GM23338 (cell line): ENCODE data around the gene POMC. TPM values are rescaled to one million over a fixed set of nuclear protein-coding genes. Genes with fewer than 3 reads are reported as not detected.

Experiments used
- ATAC-seq: fragments of 200-7000 bp; cut with Tn5 transposase; 3 replicates; pipeline ENCODE4 v1.9.1; 2020
- DNase-seq: peaks from one replicate; pipeline ENCODE4 v3.0.0-alpha.2; 2015; ENCODE audit warnings: low spot score
- H2AFZ ChIP-seq: fragments of 200-600 bp; sonication (generic); 2 replicates; pipeline ENCODE4 v1.8.0; 2016; ENCODE audit warnings: antibody characterized with exemption, mild to moderate bottlenecking, moderate library complexity
- H3F3A ChIP-seq: fragments of 200-600 bp; sonication (generic); replicated peaks from 2 replicates; pipeline ENCODE4 v1.8.0; 2017; ENCODE audit warnings: antibody characterized with exemption, mixed run types, low read depth
- H3K27ac ChIP-seq: fragments of 200-600 bp; sonication (generic); 2 replicates; pipeline ENCODE4 v1.6.1; 2016; ENCODE audit warnings: low read depth
- H3K27me3 ChIP-seq: fragments of 200-600 bp; sonication (generic); 2 replicates; pipeline ENCODE4 v1.8.0; 2016; ENCODE audit warnings: mild to moderate bottlenecking, mixed run types, moderate library complexity; ENCODE audit not compliant: insufficient read depth
- H3K36me3 ChIP-seq: fragments of 200-600 bp; sonication (generic); 2 replicates; pipeline ENCODE4 v1.8.0; 2016; ENCODE audit warnings: mild to moderate bottlenecking; ENCODE audit not compliant: insufficient read depth
- H3K4me1 ChIP-seq: fragments of 200-600 bp; sonication (generic); 2 replicates; pipeline ENCODE4 v1.8.0; 2016; ENCODE audit warnings: mild to moderate bottlenecking, moderate library complexity; ENCODE audit not compliant: insufficient read depth
- H3K4me2 ChIP-seq: fragments of 200-600 bp; sonication (generic); 2 replicates; pipeline ENCODE4 v1.7.1; 2017; ENCODE audit warnings: mixed run types
- H3K4me3 ChIP-seq: fragments of 200-600 bp; sonication (generic); 2 replicates; pipeline ENCODE4 v1.6.1; 2016; ENCODE audit warnings: mixed run types
- H3K79me2 ChIP-seq: fragments of 200-600 bp; sonication (generic); replicated peaks from 2 replicates; pipeline ENCODE4 v1.8.0; 2017; ENCODE audit warnings: mild to moderate bottlenecking; ENCODE audit not compliant: insufficient read depth
- H3K9me2 ChIP-seq: fragments of 200-600 bp; sonication (generic); 2 replicates; pipeline ENCODE4 v1.8.0; 2017; ENCODE audit not compliant: insufficient read depth
- H4K20me1 ChIP-seq: fragments of 200-600 bp; sonication (generic); replicated peaks from 2 replicates; pipeline ENCODE4 v1.8.0; 2017; ENCODE audit warnings: mild to moderate bottlenecking; ENCODE audit not compliant: insufficient read depth
- H3K27ac Mint-ChIP-seq: 2 replicates; pipeline ENCODE4 v1.8.0; 2020; ENCODE audit warnings: inconsistent platforms, mild to moderate bottlenecking, moderate library complexity, mixed read lengths
- H3K27me3 Mint-ChIP-seq: 3 replicates; pipeline ENCODE4 v1.8.0; 2022; ENCODE audit warnings: low read depth, mild to moderate bottlenecking, moderate library complexity, mixed read lengths, inconsistent platforms; ENCODE audit not compliant: insufficient read depth, poor library complexity
- H3K36me3 Mint-ChIP-seq: 3 replicates; pipeline ENCODE4 v1.8.0; 2021; ENCODE audit warnings: low read depth, mild to moderate bottlenecking, inconsistent platforms, moderate library complexity, mixed read lengths
- H3K4me1 Mint-ChIP-seq: 3 replicates; pipeline ENCODE4 v1.8.0; 2020; ENCODE audit warnings: mild to moderate bottlenecking, inconsistent platforms, mixed read lengths
- H3K4me3 Mint-ChIP-seq: 3 replicates; pipeline ENCODE4 v1.8.0; 2021; ENCODE audit warnings: moderate library complexity, mild to moderate bottlenecking, inconsistent platforms, mixed read lengths
- H3K9me3 Mint-ChIP-seq: 3 replicates; pipeline ENCODE4 v1.8.0; 2020; ENCODE audit warnings: moderate library complexity, mild to moderate bottlenecking, inconsistent platforms, mixed read lengths
- CREB1 ChIP-seq: fragments of 250-450 bp; sonication (Bioruptor Pico); IDR thresholded peaks from 2 replicates; pipeline ENCODE4 v1.5.0; 2020; ENCODE audit warnings: low read depth, mild to moderate bottlenecking, moderate library complexity
- EZH2 ChIP-seq: fragments of 200-600 bp; sonication (generic); IDR thresholded peaks from one replicate; pipeline ENCODE4 v1.8.0; 2017; ENCODE audit warnings: antibody characterized with exemption, mild to moderate bottlenecking, low read depth; ENCODE audit not compliant: unreplicated experiment
- EZH2phosphoT487 ChIP-seq: fragments of 200-600 bp; sonication (generic); IDR thresholded peaks from one replicate; pipeline ENCODE4 v1.8.1; 2018; ENCODE audit warnings: antibody characterized with exemption; ENCODE audit not compliant: unreplicated experiment
- JUNB ChIP-seq: IDR thresholded peaks from one replicate; pipeline ENCODE4 v1.6.1; 2016; ENCODE audit warnings: antibody characterized with exemption; ENCODE audit not compliant: unreplicated experiment
- NANOG ChIP-seq: IDR thresholded peaks from 2 replicates; pipeline ENCODE4 v1.6.1; 2016; ENCODE audit warnings: antibody characterized with exemption, borderline replicate concordance
- POLR2AphosphoS5 ChIP-seq: IDR thresholded peaks from 2 replicates; pipeline ENCODE4 v1.6.1; 2016; ENCODE audit warnings: antibody characterized with exemption, low read depth
- REST ChIP-seq: IDR thresholded peaks from one replicate; pipeline ENCODE4 v1.6.1; 2018; ENCODE audit warnings: antibody characterized with exemption; ENCODE audit not compliant: unreplicated experiment
- ZNF114 ChIP-seq: fragments of 250-450 bp; sonication (Bioruptor Pico); IDR thresholded peaks from 2 replicates; pipeline ENCODE4 v1.5.0; 2020; ENCODE audit warnings: mild to moderate bottlenecking, moderate library complexity
- ZNF331 ChIP-seq: fragments of 250-450 bp; sonication (Bioruptor Pico); IDR thresholded peaks from 2 replicates; pipeline ENCODE4 v1.5.0; 2020; ENCODE audit warnings: low read depth, mild to moderate bottlenecking, moderate library complexity
- ZNF462 ChIP-seq: fragments of 250-450 bp; sonication (Bioruptor Pico); IDR thresholded peaks from 2 replicates; pipeline ENCODE4 v1.5.0; 2020; ENCODE audit warnings: mild to moderate bottlenecking, moderate library complexity
- polyA plus RNA-seq: library from polyadenylated mRNA; unstranded; fragments of >200 nt; fragmentation: Nextera tagmentation; extraction: Ambion mirVana; gene quantifications from 2 replicates; pipeline ENCODE4 v1.2.1, GENCODE V29; 2016
- total RNA-seq: library from RNA; depleted of rRNA; stranded (reverse); fragments of >200 nt; shearing (Covaris generic); gene quantifications from 2 replicates; pipeline ENCODE4 v1.2.3, GENCODE V29; 2014
- TF ChIP-seq, protein P1 (sequence below), 2 experiments: fragments of 200-600 bp in 1 of 2; sonication (generic) in 1 of 2; conservative IDR thresholded peaks; 2 replicates each; pipeline versions ENCODE4 v1.5.1 to v1.6.1; 2016 to 2017; ENCODE audit warnings: antibody characterized with exemption in 2 of 2, low read depth in 2 of 2, mild to moderate bottlenecking in 2 of 2, moderate library complexity in 1 of 2
- TF ChIP-seq, protein P2 (sequence below): IDR thresholded peaks from 2 replicates; pipeline ENCODE4 v1.6.1; 2016; ENCODE audit warnings: antibody characterized with exemption

POMC gene
- total and polyA plus RNA-seq, 2 experiments from 2014 or later: 8.5 to 12.3 TPM

DNA sequence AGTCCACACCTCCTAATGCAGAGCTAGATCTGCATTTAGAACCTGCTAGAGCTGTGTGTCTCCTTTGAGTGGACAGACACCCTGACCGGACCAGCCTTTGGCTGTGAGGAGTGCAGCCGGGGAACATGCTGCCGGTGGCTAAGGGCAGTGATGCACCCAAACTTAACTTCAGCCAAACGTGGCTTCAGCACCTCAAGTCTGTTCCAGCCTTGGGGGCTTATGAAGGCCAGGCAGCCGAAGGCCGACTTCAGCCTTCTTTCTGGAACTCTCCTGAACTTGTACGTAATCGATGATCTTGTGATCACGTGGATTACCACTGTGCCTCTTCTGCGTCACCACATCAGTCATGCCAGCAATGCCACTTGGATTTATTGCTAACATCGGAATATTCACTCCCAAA lies 49.1 kb downstream of the POMC start:
- DNase-seq: no peak
- Histone ChIP-seq H3K9me2 (0 out of 2 replicates have a peak, but pooled peaks cover 3% of the 10 kb centered on the region), H3K4me3 (no peak overlapping the region), H3K4me1 (no peaks in the 10 kb centered on the region), H3K27me3 (no peaks in the 10 kb centered on the region), H3F3A (no peaks in the 10 kb centered on the region), H2AFZ (no peak overlapping the region), H3K79me2 (no peaks in the 10 kb centered on the region), H3K4me2 (no peak overlapping the region), H3K36me3 (no peaks in the 10 kb centered on the region), H4K20me1 (no peaks in the 10 kb centered on the region), H3K27ac (no peak overlapping the region)
- no peaks in the 10 kb centered on the region for H3K9me3 Mint-ChIP-seq
- H3K27ac Mint-ChIP-seq: no peak overlapping the region
- H3K36me3 Mint-ChIP-seq: peaks cover 4% of the 10 kb centered on the region; the same call in 2 of the 3 replicates
- no peaks in the 10 kb centered on the region for H3K4me1 Mint-ChIP-seq
- ATAC-seq: no peak
- no peak for TF ChIP-seq POLR2AphosphoS5
- no peak for TF ChIP-seq ZNF462 (CRISPR knock-in tag)
- no peak for TF ChIP-seq EZH2
- no peak for TF ChIP-seq REST
- TF ChIP-seq, protein P1, sequence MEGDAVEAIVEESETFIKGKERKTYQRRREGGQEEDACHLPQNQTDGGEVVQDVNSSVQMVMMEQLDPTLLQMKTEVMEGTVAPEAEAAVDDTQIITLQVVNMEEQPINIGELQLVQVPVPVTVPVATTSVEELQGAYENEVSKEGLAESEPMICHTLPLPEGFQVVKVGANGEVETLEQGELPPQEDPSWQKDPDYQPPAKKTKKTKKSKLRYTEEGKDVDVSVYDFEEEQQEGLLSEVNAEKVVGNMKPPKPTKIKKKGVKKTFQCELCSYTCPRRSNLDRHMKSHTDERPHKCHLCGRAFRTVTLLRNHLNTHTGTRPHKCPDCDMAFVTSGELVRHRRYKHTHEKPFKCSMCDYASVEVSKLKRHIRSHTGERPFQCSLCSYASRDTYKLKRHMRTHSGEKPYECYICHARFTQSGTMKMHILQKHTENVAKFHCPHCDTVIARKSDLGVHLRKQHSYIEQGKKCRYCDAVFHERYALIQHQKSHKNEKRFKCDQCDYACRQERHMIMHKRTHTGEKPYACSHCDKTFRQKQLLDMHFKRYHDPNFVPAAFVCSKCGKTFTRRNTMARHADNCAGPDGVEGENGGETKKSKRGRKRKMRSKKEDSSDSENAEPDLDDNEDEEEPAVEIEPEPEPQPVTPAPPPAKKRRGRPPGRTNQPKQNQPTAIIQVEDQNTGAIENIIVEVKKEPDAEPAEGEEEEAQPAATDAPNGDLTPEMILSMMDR (conservative IDR thresholded peaks at IDR 0.05; ENCODE audit: low read depth in 2 of 2): no peak
- no peak for TF ChIP-seq CREB1 (CRISPR knock-in tag)
- no peak for TF ChIP-seq NANOG
- no peak for TF ChIP-seq EZH2phosphoT487
- TF ChIP-seq ZNF114 (CRISPR knock-in tag): no peak
- TF ChIP-seq, protein P2, sequence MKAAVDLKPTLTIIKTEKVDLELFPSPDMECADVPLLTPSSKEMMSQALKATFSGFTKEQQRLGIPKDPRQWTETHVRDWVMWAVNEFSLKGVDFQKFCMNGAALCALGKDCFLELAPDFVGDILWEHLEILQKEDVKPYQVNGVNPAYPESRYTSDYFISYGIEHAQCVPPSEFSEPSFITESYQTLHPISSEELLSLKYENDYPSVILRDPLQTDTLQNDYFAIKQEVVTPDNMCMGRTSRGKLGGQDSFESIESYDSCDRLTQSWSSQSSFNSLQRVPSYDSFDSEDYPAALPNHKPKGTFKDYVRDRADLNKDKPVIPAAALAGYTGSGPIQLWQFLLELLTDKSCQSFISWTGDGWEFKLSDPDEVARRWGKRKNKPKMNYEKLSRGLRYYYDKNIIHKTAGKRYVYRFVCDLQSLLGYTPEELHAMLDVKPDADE: no peak
- no peak for TF ChIP-seq ZNF331 (CRISPR knock-in tag)
- no peak for TF ChIP-seq JUNB
- H3K27me3 Mint-ChIP-seq: no peaks in the 10 kb centered on the region
- H3K4me3 Mint-ChIP-seq: no peak overlapping the region
